NCI-H1694 treated with DMSO at 0.1 percent for 48 hours (cell line): ENCODE data around the gene SCAF4.
"Not testable (repeated sequence)": the region's sequence is repeated elsewhere in the genome, so short reads cannot be mapped to it uniquely, and the experiment has no call there.

Experiments used
- DNase-seq: peaks from one replicate; lab custom pipeline; 2025; lab: John Stamatoyannopoulos, UW

SCAF4 gene

GRCh38 chr21:31636874-31637273, 95.0 kb downstream of the SCAF4 start:
- no peak for DNase-seq

GRCh38 chr21:31634993-31635392, 96.9 kb downstream of the SCAF4 start:
- no peak for DNase-seq

GRCh38 chr21:31631881-31632280, 100.0 kb downstream of the SCAF4 start:
- not testable (repeated sequence) for DNase-seq

GRCh38 chr21:31629972-31630711, 101.8 kb downstream of the SCAF4 start:
- peak; percentile 92 for DNase-seq

- no peak for DNase-seq
These were observed 106.9 kb downstream of the SCAF4 start for GRCh38 chr21:31624961-31625491.

- no peak for DNase-seq
These were observed 107.7 kb downstream of the SCAF4 start for GRCh38 chr21:31624181-31624580.

- DNase-seq, result no peak
These were observed 108.3 kb downstream of the SCAF4 start for GRCh38 chr21:31623664-31624063.

- no peak for DNase-seq
These were observed 109.5 kb downstream of the SCAF4 start for GRCh38 chr21:31622397-31622796.
